HG02852 (cell line): ENCODE data around the gene AEBP1.
A peak's percentile ranks its signal among the peaks of the same experiment; 100 is the strongest.

Experiments
- ATAC-seq: cut with Tn5 transposase; IDR thresholded peaks from one replicate; pipeline ENCODE4 v1.9.1; 2021; ENCODE audit warnings: mild to moderate bottlenecking, moderate library complexity; ENCODE audit not compliant: unreplicated experiment

AEBP1 gene

GRCh38 chr7:44084701-44085100 is 19.4 kb upstream of the AEBP1 start:
- no peak for ATAC-seq

GRCh38 chr7:44085546-44085945 is 18.6 kb upstream of the AEBP1 start:
- no peak for ATAC-seq

DNA sequence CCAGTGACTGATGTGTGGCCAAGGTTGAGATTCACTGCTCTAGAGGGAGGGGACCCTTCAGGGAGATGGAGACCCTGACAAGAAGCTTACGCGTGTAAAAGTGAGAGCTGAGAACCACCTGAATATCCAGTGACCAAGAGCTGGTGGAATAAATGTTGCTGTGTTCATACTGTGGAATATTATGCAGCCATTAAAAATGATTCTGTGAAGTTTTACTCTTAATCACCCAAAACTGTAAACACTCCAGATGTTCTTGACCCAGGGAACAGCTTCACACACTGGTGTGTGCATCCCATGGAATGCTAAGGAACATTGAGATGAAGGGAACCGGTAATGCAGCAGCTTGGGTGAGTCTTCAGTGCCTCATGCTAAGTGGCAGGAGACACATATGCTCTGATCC is 17.5 kb upstream of the AEBP1 start:
- ATAC-seq, result no peak

- no peak for ATAC-seq
Measured at GRCh38 chr7:44087911-44088838, 16.0 kb upstream of the AEBP1 start.

GRCh38 chr7:44093102-44093641 is 11.0 kb upstream of the AEBP1 start:
- ATAC-seq, result no peak

DNA sequence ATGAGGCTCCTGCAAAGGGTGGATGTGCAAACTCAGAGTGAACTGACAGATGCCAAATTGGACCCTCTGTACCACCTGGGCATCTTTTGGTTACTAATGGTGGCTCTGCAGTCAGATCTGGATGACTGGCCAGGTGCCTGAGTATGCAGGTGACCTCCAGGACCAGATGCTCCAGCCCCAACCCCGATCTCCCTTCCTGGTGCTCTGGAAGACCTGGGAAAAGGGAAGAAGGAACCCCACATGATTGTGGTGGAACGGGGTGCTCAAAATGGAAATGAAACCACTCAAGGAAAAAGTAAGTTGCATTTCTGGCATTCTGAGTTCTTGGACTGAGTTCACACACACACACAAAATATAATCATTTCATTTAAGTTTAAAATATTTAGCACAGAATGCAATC is 9.8 kb upstream of the AEBP1 start:
- ATAC-seq, result no peak

DNA sequence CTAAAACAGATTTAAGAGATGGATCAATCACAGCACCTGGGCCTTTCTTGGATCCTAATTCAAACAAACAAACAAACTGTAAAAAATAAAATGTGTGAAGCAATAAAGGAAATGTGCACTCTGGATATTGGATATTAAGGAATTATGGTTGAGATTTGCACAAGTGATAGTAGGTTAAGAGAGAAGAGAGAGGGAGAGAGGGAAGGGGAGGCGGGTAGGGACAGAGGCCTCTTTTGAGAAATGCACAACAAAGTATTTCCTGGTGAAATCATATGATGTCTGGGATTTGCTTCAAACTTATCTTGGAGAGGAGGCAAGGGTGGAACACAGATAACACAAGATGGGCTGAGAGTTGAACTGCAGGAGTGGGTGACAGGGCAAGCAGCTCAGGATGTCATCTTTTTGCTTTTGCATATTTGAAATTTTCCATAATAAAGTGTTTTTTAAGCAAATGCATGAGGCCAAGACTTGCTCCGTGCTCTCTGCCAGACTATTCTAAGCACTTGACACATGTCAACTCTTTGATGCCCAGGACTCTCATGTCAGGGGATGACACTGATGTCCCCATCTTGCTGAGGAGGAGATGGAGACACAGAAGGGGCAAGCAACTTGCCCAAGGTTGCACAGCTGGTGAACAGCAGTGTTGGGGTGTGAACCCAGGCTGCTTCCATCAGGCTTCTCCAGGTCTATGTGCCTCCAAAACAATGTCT is 9.1 kb upstream of the AEBP1 start:
- ATAC-seq, result no peak

GRCh38 chr7:44095781-44096180 is 8.4 kb upstream of the AEBP1 start:
- no peak for ATAC-seq

DNA sequence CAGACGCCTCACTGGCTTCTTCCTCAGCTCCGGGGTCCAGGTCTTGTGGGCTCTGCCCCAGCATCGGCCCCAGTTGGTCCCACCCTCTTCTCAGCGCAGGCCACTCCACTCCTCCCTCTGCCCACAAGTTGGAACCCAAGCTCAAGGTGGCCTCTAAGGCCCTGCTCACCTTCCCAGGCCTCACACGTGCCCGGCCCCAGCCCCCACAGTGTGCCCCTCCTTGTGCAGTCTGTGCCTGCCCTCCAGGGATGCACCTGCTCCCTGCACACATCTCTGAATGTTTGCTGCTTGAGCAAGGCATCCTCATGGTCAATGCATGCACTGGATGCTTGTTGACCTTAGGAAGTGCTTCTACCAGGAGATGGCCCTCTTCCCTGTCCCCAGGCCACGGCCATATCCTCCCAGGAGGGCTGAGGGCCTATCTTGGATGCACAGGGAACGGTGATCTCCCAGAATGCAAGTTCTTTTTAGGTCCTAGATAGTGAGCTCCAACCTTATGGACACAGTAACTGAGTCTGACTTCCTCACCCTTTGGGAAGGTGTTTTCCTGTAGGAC is 7.7 kb upstream of the AEBP1 start:
- ATAC-seq, result no peak

DNA sequence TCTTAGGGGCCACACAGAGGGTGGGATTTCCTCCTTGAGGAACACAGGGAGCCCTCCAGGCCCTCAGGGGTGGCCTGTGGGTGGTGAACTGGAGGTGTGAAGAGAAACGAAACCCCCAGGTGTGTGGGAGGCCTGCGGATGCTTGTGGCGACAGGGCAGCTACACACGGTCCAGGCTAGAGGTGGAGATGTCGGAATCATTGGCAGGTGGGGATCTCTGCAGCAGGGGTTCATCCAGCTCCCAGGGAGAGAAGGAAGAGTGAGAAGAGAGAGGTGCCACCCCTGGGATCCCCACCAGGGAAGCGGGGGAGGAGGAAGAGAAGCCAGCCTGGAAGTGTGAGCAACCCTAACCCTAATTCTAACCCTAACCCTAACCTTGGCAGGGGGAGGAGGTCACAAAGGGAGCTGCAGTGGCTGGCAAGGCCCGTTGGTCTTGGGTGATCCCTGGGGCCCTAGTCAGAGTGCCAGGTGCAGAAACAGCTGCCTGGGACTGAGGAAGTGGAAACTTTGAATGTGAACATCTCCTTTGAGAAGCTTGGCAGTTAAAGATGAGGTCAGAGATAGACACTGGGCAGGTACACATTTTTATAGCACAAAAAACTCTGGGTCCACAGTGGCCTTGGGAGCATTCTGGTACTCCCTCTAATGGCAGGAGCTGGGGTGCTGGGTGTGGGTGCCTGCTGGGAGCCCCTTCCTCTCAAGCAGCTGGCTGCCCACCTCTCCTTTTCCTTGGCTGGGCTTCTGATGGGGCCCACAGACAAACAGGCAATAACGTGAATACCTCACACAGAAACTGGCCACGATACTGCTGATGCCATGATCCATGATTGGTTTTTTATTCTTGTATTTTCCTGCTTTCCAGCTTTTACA is 6.8 kb upstream of the AEBP1 start:
- ATAC-seq, result peak; percentile 66

- no peak for ATAC-seq
Measured at GRCh38 chr7:44098092-44099068, 5.8 kb upstream of the AEBP1 start.

DNA sequence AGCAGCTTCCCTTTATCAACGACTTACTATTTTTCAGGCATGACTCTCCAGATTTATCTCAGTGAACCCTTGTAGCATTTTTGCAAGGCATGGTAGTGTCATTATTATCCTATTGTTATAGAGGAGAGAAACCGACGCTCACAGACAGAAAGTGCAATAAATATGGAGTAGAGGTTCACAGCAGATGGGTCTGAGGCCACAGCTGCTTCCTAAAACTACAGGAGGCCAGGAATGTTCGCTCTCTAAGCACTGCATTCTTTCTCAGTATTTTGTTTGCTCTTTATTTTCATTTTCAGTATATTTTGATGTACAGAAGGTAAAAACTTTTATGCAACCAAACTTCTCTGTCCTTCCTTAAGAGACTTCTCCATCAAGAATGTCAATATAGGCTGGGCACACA is 4.5 kb upstream of the AEBP1 start:
- ATAC-seq, result no peak

DNA sequence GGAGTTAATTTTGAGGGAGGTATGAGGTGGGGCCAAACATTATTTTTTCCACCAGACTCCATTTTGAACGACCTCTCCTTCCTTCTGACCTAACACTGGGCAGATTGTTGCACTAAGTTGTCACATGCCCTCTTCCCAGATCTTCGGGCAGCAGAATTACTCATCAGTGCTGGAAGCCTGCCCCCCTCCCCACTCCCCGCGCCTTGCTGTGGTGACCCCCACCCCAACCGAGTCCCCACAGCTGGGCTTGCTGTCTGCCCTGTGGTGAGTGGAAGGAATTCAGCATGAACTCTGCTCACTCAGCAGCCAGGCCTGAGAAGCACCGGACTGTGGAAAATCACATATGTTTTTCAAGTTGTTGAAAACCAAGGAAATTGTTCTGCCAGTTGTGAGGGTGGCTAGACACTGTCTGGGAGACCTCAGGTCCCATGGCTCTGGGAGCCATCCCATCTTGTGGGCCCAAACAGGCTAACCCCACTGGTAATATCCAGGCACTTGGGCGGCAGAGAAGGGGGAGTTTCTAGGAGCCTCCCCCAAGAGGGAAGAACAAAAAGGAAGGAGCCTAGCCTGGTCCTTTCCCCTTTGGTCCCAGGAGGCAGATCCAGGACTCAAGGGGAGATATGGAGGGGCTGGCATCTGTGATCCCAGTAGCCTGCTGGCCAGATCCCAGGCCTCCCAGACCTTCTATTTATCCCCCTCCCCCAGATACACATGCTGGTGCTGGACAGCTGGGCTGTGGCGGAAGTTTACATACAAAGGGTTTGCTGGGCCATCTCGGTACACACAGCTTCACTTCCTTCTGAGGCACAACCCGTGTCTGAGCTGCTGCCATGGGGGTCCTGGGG is 3.5 kb upstream of the AEBP1 start:
- no peak for ATAC-seq

GRCh38 chr7:44101303-44101965 is 2.7 kb upstream of the AEBP1 start:
- no peak for ATAC-seq

- no peak for ATAC-seq
Measured at GRCh38 chr7:44101966-44102845, 1.9 kb upstream of the AEBP1 start.

DNA sequence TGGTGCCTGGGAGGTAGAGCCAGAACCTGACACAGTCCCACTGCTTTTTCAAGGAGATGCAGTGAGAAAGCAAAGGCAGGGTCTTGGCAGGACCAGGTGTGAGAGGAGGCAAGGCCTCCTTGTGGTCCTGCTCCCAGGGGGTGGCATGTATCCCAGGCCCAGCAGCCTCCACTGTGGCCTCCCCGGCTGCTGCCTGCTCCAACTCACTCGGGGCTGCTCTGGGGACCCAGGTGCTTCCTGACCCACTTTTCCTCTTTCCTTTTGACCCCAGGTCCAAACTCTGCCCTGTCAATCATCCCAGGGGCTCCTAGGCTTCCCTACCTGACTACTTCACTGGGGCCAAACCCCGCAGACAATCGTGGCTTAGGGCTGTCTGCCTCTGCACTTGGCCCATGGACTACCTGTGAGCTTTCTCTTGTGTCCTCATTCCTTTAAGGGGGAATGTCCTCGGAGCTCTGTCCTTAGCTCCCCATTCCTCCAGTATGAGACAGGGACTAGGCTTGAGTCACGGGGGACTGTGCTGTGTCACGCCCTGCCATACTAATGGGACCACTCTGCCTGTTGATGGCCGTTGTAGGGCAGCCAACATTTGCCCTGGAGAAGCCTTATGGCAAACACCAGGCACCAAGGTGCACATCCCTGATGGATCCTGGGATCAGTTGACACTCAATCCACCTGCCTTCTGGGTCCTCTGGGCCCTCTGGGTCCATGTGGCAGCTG is 1.1 kb upstream of the AEBP1 start:
- ATAC-seq, result no peak

- no peak for ATAC-seq
Measured at GRCh38 chr7:44103566-44103922, 601 bp upstream of the AEBP1 start.
